HepG2 (cell line): ENCODE results near the gene MCM3AP. TPM values are rescaled to one million over a fixed set of nuclear protein-coding genes. Genes with fewer than 3 reads are reported as not detected.
A peak's percentile ranks its signal among the peaks of the same experiment; 100 is the strongest.

Source experiments
- GMEB2 ChIP-seq: IDR thresholded peaks from 2 replicates; pipeline ENCODE4 v1.6.1; 2016; ENCODE audit warnings: missing biosample characterization, missing genetic modification reagents, low read depth
- MBD4 ChIP-seq: IDR thresholded peaks from 2 replicates; pipeline ENCODE4 v1.6.1; 2012; ENCODE audit warnings: low read length, inconsistent platforms, borderline replicate concordance
- RARG ChIP-seq: sonication (generic); formaldehyde crosslinking; IDR thresholded peaks from 2 replicates; pipeline ENCODE4 v1.4.0; 2020; ENCODE audit warnings: low read depth, mild to moderate bottlenecking, missing genetic modification reagents
- RXRA ChIP-seq: sonication (generic); formaldehyde crosslinking; IDR thresholded peaks from 2 replicates; pipeline ENCODE4 v1.5.1; 2020; ENCODE audit warnings: missing genetic modification reagents
- SNAI1 ChIP-seq: sonication (generic); formaldehyde crosslinking; IDR thresholded peaks from 2 replicates; pipeline ENCODE4 v1.5.0; 2020; ENCODE audit warnings: mild to moderate bottlenecking, missing genetic modification reagents, borderline replicate concordance
- SNAPC2 ChIP-seq: sonication (generic); formaldehyde crosslinking; IDR thresholded peaks from 2 replicates; pipeline ENCODE4 v1.8.1; 2022; ENCODE audit warnings: mild to moderate bottlenecking, missing genetic modification reagents
- SP5 ChIP-seq: IDR thresholded peaks from 2 replicates; pipeline ENCODE4 v1.6.1; 2016; ENCODE audit warnings: low read depth, borderline replicate concordance
- TOPORS ChIP-seq: sonication (generic); formaldehyde crosslinking; IDR thresholded peaks from 2 replicates; pipeline ENCODE4 v1.8.0; 2023; ENCODE audit warnings: mild to moderate bottlenecking, missing genetic modification reagents
- XBP1 ChIP-seq: sonication (generic); formaldehyde crosslinking; IDR thresholded peaks from 2 replicates; pipeline ENCODE4 v1.5.0; 2020; ENCODE audit warnings: missing genetic modification reagents
- ZHX2 ChIP-seq, 2 experiments: sonication (generic) in 1 of 2; formaldehyde crosslinking in 1 of 2; IDR thresholded peaks; 2 replicates each; pipeline versions ENCODE4 v1.6.1 to v1.9.0; 2014 to 2022; ENCODE audit warnings: antibody characterized with exemption in 1 of 2, borderline replicate concordance in 1 of 2, inconsistent platforms in 1 of 2, low read depth in 1 of 2, missing genetic modification reagents in 1 of 2
- ZNF441 ChIP-seq: sonication (generic); formaldehyde crosslinking; IDR thresholded peaks from 2 replicates; pipeline ENCODE4 v1.7.0; 2021; ENCODE audit warnings: missing genetic modification reagents, borderline replicate concordance
- ZNF607 ChIP-seq: sonication (generic); formaldehyde crosslinking; IDR thresholded peaks from 2 replicates; pipeline ENCODE4 v1.5.1; 2020; ENCODE audit warnings: missing genetic modification reagents, mild to moderate bottlenecking, borderline replicate concordance
- ZNF652 ChIP-seq: IDR thresholded peaks from 2 replicates; pipeline ENCODE4 v1.6.1; 2016; ENCODE audit warnings: low read depth, borderline replicate concordance
- polyA plus RNA-seq, 8 experiments: library from polyadenylated mRNA; depleted of rRNA in 3 of 8; stranded (reverse) in 7 of 8; unstranded in 1 of 8; fragments of >200 nt; fragmentation: Illumina TruSeq in 4 of 8; extraction: Trizol in 4 of 8; gene quantifications; 2 replicates each; pipeline versions ENCODE4 v1.2.1 to v1.2.3, GENCODE V29; 2011 to 2016; ENCODE audit warnings: low read depth in 4 of 8, missing spikeins in 1 of 8, mixed read lengths in 1 of 8; ENCODE audit not compliant: insufficient read depth in 1 of 8
- total RNA-seq, 5 experiments: library from RNA; depleted of rRNA; stranded (reverse); fragments of >200 nt; fragmentation: Illumina TruSeq; extraction: Trizol; gene quantifications; 2 replicates each; pipeline ENCODE4 v1.2.3, GENCODE V29; 2016; ENCODE audit warnings: low read depth in 1 of 5
- TF ChIP-seq, protein P1 (sequence below): sonication (generic); formaldehyde crosslinking; conservative IDR thresholded peaks from 2 replicates; pipeline ENCODE4 v1.5.0; 2020; ENCODE audit warnings: missing genetic modification reagents
- TF ChIP-seq, protein P2 (sequence below): sonication (generic); formaldehyde crosslinking; IDR thresholded peaks from 2 replicates; pipeline ENCODE4 v1.5.1; 2020; ENCODE audit warnings: missing genetic modification reagents, mild to moderate bottlenecking, borderline replicate concordance

Gene MCM3AP
- total and polyA plus RNA-seq, 2 of the 13 experiments (the other 11 are each of a cell fraction or from before 2014, with no cell fraction given): 27.0 to 54.7 TPM

DNA sequence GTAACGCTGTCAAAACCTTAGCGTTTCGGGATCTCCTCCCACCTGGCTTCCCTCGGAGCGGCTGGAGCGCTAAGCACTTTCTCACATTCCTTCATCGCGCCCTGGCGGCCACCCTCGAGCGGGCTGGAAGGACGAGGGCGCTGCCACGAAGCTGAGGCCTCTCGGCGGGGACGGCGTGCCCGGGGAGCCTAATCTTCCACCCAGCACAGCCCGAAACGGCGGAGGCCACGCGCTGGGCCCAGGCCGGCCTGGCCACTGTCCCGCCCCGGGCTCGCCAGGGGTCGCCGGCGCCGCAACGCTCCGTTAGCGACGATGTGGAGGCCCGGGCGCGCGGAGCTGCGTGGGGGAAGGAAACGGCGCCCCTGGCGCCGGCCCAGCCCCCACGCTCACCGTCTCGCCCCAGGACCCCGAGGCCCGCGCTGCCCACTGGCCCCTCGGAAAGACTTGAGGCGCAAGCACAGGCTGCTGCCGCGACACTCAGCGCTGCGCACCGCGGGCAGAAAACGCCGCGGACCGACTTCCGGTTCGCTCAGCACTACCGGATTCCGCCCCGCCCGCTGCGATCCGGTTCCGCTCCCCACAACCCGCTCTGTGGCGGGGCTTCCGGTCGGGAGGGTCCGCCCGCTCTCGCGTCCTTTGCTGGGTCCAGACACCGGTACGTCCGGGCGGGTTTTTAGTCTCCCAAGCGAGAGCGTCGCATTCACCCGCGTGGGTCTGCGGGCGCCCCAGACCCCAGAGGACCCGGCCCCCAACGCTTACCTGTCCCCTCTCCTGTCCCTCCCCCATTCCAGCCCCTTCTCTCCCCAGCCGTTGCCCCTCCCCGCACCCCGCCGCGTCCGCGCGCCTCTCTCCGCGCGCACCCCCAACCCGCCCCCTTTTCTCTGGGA is 593 bp upstream of the MCM3AP start, which contains the start of gene YBEY (continued):
- TF ChIP-seq ZHX2 (IDR thresholded peaks at IDR 0.05; ENCODE audit: low read depth): no peak
- TF ChIP-seq ZHX2 (CRISPR knock-in tag; IDR thresholded peaks at IDR 0.05; ENCODE audit: borderline replicate concordance): 0 out of 2 replicates have a peak, but pooled peaks have one; percentile 34
- TF ChIP-seq ZNF607 (CRISPR knock-in tag): no peak
- TF ChIP-seq TOPORS (CRISPR knock-in tag): peak; percentile 94
- TF ChIP-seq GMEB2 (CRISPR knock-in tag): no peak
- no peak for TF ChIP-seq XBP1 (CRISPR knock-in tag)
- TF ChIP-seq, protein P1, sequence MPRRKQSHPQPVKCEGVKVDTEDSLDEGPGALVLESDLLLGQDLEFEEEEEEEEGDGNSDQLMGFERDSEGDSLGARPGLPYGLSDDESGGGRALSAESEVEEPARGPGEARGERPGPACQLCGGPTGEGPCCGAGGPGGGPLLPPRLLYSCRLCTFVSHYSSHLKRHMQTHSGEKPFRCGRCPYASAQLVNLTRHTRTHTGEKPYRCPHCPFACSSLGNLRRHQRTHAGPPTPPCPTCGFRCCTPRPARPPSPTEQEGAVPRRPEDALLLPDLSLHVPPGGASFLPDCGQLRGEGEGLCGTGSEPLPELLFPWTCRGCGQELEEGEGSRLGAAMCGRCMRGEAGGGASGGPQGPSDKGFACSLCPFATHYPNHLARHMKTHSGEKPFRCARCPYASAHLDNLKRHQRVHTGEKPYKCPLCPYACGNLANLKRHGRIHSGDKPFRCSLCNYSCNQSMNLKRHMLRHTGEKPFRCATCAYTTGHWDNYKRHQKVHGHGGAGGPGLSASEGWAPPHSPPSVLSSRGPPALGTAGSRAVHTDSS: no peak
- no peak for TF ChIP-seq SNAI1 (CRISPR knock-in tag)
- TF ChIP-seq ZNF441 (CRISPR knock-in tag): no peak
- TF ChIP-seq RXRA (CRISPR knock-in tag): peak; percentile 74
- no peak for TF ChIP-seq MBD4
- 0 out of 2 replicates have a peak, but pooled peaks have one; percentile 71 for TF ChIP-seq SNAPC2 (CRISPR knock-in tag)
- TF ChIP-seq, protein P2, sequence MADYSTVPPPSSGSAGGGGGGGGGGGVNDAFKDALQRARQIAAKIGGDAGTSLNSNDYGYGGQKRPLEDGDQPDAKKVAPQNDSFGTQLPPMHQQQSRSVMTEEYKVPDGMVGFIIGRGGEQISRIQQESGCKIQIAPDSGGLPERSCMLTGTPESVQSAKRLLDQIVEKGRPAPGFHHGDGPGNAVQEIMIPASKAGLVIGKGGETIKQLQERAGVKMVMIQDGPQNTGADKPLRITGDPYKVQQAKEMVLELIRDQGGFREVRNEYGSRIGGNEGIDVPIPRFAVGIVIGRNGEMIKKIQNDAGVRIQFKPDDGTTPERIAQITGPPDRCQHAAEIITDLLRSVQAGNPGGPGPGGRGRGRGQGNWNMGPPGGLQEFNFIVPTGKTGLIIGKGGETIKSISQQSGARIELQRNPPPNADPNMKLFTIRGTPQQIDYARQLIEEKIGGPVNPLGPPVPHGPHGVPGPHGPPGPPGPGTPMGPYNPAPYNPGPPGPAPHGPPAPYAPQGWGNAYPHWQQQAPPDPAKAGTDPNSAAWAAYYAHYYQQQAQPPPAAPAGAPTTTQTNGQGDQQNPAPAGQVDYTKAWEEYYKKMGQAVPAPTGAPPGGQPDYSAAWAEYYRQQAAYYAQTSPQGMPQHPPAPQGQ (CRISPR knock-in tag): no peak
- TF ChIP-seq ZNF652 (CRISPR knock-in tag): no peak
- TF ChIP-seq RARG (CRISPR knock-in tag): no peak
- TF ChIP-seq SP5 (CRISPR knock-in tag): no peak; the same call in 1 of the 2 replicates
